PC-9 (cell line): ENCODE data around the gene LRP1B.

Experiments used
- CTCF ChIP-seq: fragments of 200-600 bp; sonication (generic); conservative IDR thresholded peaks from 2 replicates; pipeline ENCODE4 v1.6.1; 2017; ENCODE audit warnings: mixed run types, antibody characterized with exemption, mild to moderate bottlenecking, moderate library complexity
- EZH2 ChIP-seq: fragments of 200-600 bp; sonication (generic); IDR thresholded peaks from 2 replicates; pipeline ENCODE4 v1.8.0; 2017; ENCODE audit warnings: antibody characterized with exemption, low read depth

GRCh38 chr2:141105763-141106162 is 1025.1 kb downstream of the LRP1B start:
- no peak for TF ChIP-seq EZH2
- no peak for TF ChIP-seq CTCF
